ENCODE data around the gene KIAA1328. TPM values are rescaled to one million over a fixed set of nuclear protein-coding genes. Genes with fewer than 3 reads are reported as not detected.

Gene KIAA1328
- polyA plus RNA-seq, 2 of the 4 experiments (the other 2 are of a cell fraction) = 1.7 to 3.9 TPM

- TF ChIP-seq CBX8 (IDR thresholded peaks at IDR 0.05) (no peak), CHD2 (IDR thresholded peaks at IDR 0.05; ENCODE audit: low read length, partially characterized antibody) (no peak), MAFK (IDR thresholded peaks at IDR 0.05; ENCODE audit: partially characterized antibody) (no peak), EHF (CRISPR knock-in tag; IDR thresholded peaks at IDR 0.05) (no peak), SMC3 (IDR thresholded peaks at IDR 0.05) (no peak), CEBPB (IDR thresholded peaks at IDR 0.05) (no peak), BHLHE40 (IDR thresholded peaks at IDR 0.05; ENCODE audit: low read depth, low read length) (no peak), ATOH8 (CRISPR knock-in tag; IDR thresholded peaks at IDR 0.05; ENCODE audit: low read depth) (no peak), FOSL2 (IDR thresholded peaks at IDR 0.05) (no peak), FOSL2 (CRISPR knock-in tag; IDR thresholded peaks at IDR 0.05) (no peak), ZFP36 (IDR thresholded peaks at IDR 0.05; ENCODE audit: borderline replicate concordance, partially characterized antibody) (no peak), GATA3 (IDR thresholded peaks at IDR 0.05; ENCODE audit: borderline replicate concordance) (no peak), MYC (IDR thresholded peaks at IDR 0.05; ENCODE audit: borderline replicate concordance, low read length) (no peak), HDAC2 (IDR thresholded peaks at IDR 0.05) (no peak)
- TF ChIP-seq, protein P1, sequence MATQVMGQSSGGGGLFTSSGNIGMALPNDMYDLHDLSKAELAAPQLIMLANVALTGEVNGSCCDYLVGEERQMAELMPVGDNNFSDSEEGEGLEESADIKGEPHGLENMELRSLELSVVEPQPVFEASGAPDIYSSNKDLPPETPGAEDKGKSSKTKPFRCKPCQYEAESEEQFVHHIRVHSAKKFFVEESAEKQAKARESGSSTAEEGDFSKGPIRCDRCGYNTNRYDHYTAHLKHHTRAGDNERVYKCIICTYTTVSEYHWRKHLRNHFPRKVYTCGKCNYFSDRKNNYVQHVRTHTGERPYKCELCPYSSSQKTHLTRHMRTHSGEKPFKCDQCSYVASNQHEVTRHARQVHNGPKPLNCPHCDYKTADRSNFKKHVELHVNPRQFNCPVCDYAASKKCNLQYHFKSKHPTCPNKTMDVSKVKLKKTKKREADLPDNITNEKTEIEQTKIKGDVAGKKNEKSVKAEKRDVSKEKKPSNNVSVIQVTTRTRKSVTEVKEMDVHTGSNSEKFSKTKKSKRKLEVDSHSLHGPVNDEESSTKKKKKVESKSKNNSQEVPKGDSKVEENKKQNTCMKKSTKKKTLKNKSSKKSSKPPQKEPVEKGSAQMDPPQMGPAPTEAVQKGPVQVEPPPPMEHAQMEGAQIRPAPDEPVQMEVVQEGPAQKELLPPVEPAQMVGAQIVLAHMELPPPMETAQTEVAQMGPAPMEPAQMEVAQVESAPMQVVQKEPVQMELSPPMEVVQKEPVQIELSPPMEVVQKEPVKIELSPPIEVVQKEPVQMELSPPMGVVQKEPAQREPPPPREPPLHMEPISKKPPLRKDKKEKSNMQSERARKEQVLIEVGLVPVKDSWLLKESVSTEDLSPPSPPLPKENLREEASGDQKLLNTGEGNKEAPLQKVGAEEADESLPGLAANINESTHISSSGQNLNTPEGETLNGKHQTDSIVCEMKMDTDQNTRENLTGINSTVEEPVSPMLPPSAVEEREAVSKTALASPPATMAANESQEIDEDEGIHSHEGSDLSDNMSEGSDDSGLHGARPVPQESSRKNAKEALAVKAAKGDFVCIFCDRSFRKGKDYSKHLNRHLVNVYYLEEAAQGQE (IDR thresholded peaks at IDR 0.05) = no peak
- TF ChIP-seq, protein P2, sequence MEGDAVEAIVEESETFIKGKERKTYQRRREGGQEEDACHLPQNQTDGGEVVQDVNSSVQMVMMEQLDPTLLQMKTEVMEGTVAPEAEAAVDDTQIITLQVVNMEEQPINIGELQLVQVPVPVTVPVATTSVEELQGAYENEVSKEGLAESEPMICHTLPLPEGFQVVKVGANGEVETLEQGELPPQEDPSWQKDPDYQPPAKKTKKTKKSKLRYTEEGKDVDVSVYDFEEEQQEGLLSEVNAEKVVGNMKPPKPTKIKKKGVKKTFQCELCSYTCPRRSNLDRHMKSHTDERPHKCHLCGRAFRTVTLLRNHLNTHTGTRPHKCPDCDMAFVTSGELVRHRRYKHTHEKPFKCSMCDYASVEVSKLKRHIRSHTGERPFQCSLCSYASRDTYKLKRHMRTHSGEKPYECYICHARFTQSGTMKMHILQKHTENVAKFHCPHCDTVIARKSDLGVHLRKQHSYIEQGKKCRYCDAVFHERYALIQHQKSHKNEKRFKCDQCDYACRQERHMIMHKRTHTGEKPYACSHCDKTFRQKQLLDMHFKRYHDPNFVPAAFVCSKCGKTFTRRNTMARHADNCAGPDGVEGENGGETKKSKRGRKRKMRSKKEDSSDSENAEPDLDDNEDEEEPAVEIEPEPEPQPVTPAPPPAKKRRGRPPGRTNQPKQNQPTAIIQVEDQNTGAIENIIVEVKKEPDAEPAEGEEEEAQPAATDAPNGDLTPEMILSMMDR (IDR thresholded peaks at IDR 0.05) = no peak
- TF ChIP-seq, protein P3, sequence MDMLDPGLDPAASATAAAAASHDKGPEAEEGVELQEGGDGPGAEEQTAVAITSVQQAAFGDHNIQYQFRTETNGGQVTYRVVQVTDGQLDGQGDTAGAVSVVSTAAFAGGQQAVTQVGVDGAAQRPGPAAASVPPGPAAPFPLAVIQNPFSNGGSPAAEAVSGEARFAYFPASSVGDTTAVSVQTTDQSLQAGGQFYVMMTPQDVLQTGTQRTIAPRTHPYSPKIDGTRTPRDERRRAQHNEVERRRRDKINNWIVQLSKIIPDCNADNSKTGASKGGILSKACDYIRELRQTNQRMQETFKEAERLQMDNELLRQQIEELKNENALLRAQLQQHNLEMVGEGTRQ (IDR thresholded peaks at IDR 0.05) = no peak
- ATAC-seq (no peak), FAIRE-seq (no peak), DNase-seq (ENCODE audit: low read depth in 1 of 2, low spot score in 1 of 2) (no peak)
- H3K4me1 ChIP-seq = no peaks in the 10 kb centered on the region
- H3K4me3 ChIP-seq = no peak overlapping the region
- 92% methylated on average over 1 of the region's 1 CpG for WGBS (ENCODE audit: missing lambda C conversion rate)
- no peaks in the 10 kb centered on the region; the same call in 2 of the 3 replicates for H3K9me3 ChIP-seq
- POLR2A ChIA-PET = no interaction called here
- H3K4me2 ChIP-seq = no peak overlapping the region
- no peak overlapping the region for H3K27ac ChIP-seq
- CTCF ChIA-PET = no interaction called here
These were observed 68.3 kb downstream of the KIAA1328 start for GRCh38 chr18:36897253-36897652.

- 51% methylated on average over 3 of the region's 3 CpGs for WGBS (ENCODE audit: missing lambda C conversion rate)
- Histone ChIP-seq H3K27ac (no peak overlapping the region), H3K4me1 (0 out of 3 replicates have a peak, but pooled peaks cover 6% of the 10 kb centered on the region), H3K9me3 (no peaks in the 10 kb centered on the region; the same call in 2 of the 3 replicates), H3K4me2 (no peak overlapping the region), H3K4me3 (no peak overlapping the region)
- FAIRE-seq = no peak
- no peak for ATAC-seq
- POLR2A ChIA-PET = no interaction called here
- DNase-seq (ENCODE audit: low read depth in 1 of 2, low spot score in 1 of 2) = peak; percentile 1 to 55
- TF ChIP-seq, protein P2 (IDR thresholded peaks at IDR 0.05) = 0 out of 3 replicates have a peak, but pooled peaks have one; percentile 14
- TF ChIP-seq MAFK (IDR thresholded peaks at IDR 0.05; ENCODE audit: partially characterized antibody) = peak; percentile 91
- no peak for TF ChIP-seq NPAS2 (CRISPR knock-in tag; IDR thresholded peaks at IDR 0.05; ENCODE audit: borderline replicate concordance)
- CTCF ChIA-PET = no interaction called here
These were observed 70.4 kb downstream of the KIAA1328 start for GRCh38 chr18:36899289-36899688.
